Esophagus muscularis mucosa (tissue), 4 donors: ENCODE results near the gene BPGM. TPM values are rescaled to one million over a fixed set of nuclear protein-coding genes. Genes with fewer than 3 reads are reported as not detected.

ENCODE experiments used
- DNase-seq: peaks from one replicate; pipeline ENCODE4 v3.0.0-alpha.2; 2017; ENCODE audit errors: extremely low spot score
- H3K27ac ChIP-seq, 4 donors: fragments of 200-600 bp; sonication (generic); replicated peaks in 1 of 4; 1 replicate in 3 of 4; 2 replicates in 1 of 4; pipeline ENCODE4 v1.5.1; 2016 to 2019; ENCODE audit warnings: mild to moderate bottlenecking in 1 of 4
- H3K27me3 ChIP-seq, 4 donors: fragments of 200-600 bp; sonication (generic); one replicate each; pipeline versions ENCODE4 v1.5.1 to v1.6.0; 2016 to 2019
- H3K36me3 ChIP-seq, 4 donors: fragments of 200-600 bp; sonication (generic); one replicate each; pipeline ENCODE4 v1.5.1; 2016 to 2019
- H3K4me1 ChIP-seq, 4 donors: fragments of 200-600 bp; sonication (generic); one replicate each; pipeline ENCODE4 v1.5.1; 2016 to 2019
- H3K4me3 ChIP-seq, 4 donors: fragments of 200-600 bp; sonication (generic); 1 replicate in 2 of 4; 2 replicates in 2 of 4; pipeline ENCODE4 v1.5.1; 2016 to 2019; ENCODE audit warnings: mild to moderate bottlenecking in 4 of 4, moderate library complexity in 1 of 4
- H3K9me3 ChIP-seq, 4 donors: fragments of 200-600 bp; sonication (generic); 1 replicate in 3 of 4; 2 replicates in 1 of 4; pipeline ENCODE4 v1.5.1; 2016 to 2019
- CTCF ChIP-seq, 3 experiments: fragments of 200-600 bp in 2 of 3; fragments of 450-650 bp in 1 of 3; sonication (generic) in 2 of 3; IDR thresholded peaks; one replicate each; pipeline ENCODE4 v1.5.1; 2017 to 2019; ENCODE audit warnings: antibody characterized with exemption in 3 of 3, mild to moderate bottlenecking in 2 of 3, moderate library complexity in 1 of 3
- EP300 ChIP-seq: sonication (generic); formaldehyde crosslinking; IDR thresholded peaks from one replicate; pipeline ENCODE4 v1.6.1; 2017; ENCODE audit warnings: antibody characterized with exemption
- POLR2A ChIP-seq: fragments of 450-650 bp; IDR thresholded peaks from one replicate; pipeline ENCODE4 v1.6.1; 2017; ENCODE audit warnings: antibody characterized with exemption, moderate library complexity, mild to moderate bottlenecking, low read depth
- POLR2AphosphoS5 ChIP-seq, 2 donors: sonication (generic); formaldehyde crosslinking; IDR thresholded peaks; one replicate each; pipeline ENCODE4 v1.6.1; 2017; ENCODE audit warnings: antibody characterized with exemption in 2 of 2
- WGBS: methylation state at CpG from one replicate; pipeline ENCODE4 v1.1.5; 2018; 5-methylcytosine and 5-hydroxymethylcytosine counted together
- intact Hi-C: fragments of 100-400 bp; cut with DNase I; formaldehyde crosslinking; loops from one replicate; pipeline ENCODE4 v1.15.1; 2023
- total RNA-seq, 4 donors: library from RNA; depleted of rRNA; stranded (reverse); fragments of >200 nt; gene quantifications; one replicate each; pipeline versions ENCODE4 v1.1.0 to v1.2.1, GENCODE V29; 2016

BPGM gene
- total RNA-seq, 4 donors from 2014 or later: 19.1 to 29.4 (median 22.7) TPM

- intact Hi-C loops: no loop called here
- Histone ChIP-seq H3K27me3 (peaks cover 0 to 4% (median 0%) of the 10 kb centered on the region in 4 donors), H3K4me3 (no peak overlapping the region), H3K36me3 (no peaks in the 10 kb centered on the region), H3K4me1 (no peaks in the 10 kb centered on the region), H3K9me3 (no peaks in the 10 kb centered on the region), H3K27ac (no peak overlapping the region)
- TF ChIP-seq POLR2AphosphoS5 (IDR thresholded peaks at IDR 0.05) (no peak), POLR2A (no peak), EP300 (no peak), CTCF (IDR thresholded peaks at IDR 0.05) (no peak)
- DNase-seq: no peak
- 62% methylated on average over 3 of the region's 3 CpGs for WGBS
Observed at GRCh38 chr7:134625550-134625949, 21.1 kb upstream of the BPGM start.

- Histone ChIP-seq H3K9me3 (no peaks in the 10 kb centered on the region), H3K4me3 (no peak overlapping the region), H3K36me3 (no peaks in the 10 kb centered on the region), H3K4me1 (no peaks in the 10 kb centered on the region), H3K27me3 (peaks cover 0 to 4% (median 0%) of the 10 kb centered on the region in 4 donors), H3K27ac (no peak overlapping the region)
- no peak for DNase-seq
- intact Hi-C loops: no loop called here
- 80% methylated on average over 2 of the region's 2 CpGs for WGBS
- TF ChIP-seq CTCF (IDR thresholded peaks at IDR 0.05): no peak
- TF ChIP-seq EP300: no peak
- TF ChIP-seq POLR2A: no peak
- no peak for TF ChIP-seq POLR2AphosphoS5 (IDR thresholded peaks at IDR 0.05)
Observed at GRCh38 chr7:134627109-134627774, 19.4 kb upstream of the BPGM start.

- Histone ChIP-seq H3K4me3 (no peak overlapping the region), H3K27ac (no peak overlapping the region), H3K27me3 (peaks cover 0 to 4% (median 0%) of the 10 kb centered on the region in 4 donors), H3K4me1 (no peaks in the 10 kb centered on the region), H3K9me3 (no peaks in the 10 kb centered on the region), H3K36me3 (no peaks in the 10 kb centered on the region)
- 0% methylated on average over 1 of the region's 1 CpG for WGBS
- TF ChIP-seq CTCF (IDR thresholded peaks at IDR 0.05) (no peak), POLR2AphosphoS5 (IDR thresholded peaks at IDR 0.05) (no peak), POLR2A (no peak), EP300 (no peak)
- no peak for DNase-seq
- intact Hi-C loops: no loop called here
Observed at GRCh38 chr7:134627775-134628153, 18.9 kb upstream of the BPGM start.

GRCh38 chr7:134629445-134629844 lies 17.2 kb upstream of the BPGM start:
- Histone ChIP-seq H3K4me1 (no peaks in the 10 kb centered on the region), H3K27me3 (peaks cover 0 to 4% (median 0%) of the 10 kb centered on the region in 4 donors), H3K36me3 (no peaks in the 10 kb centered on the region), H3K9me3 (no peaks in the 10 kb centered on the region), H3K4me3 (no peak overlapping the region), H3K27ac (no peak overlapping the region)
- no peak for DNase-seq
- TF ChIP-seq POLR2AphosphoS5 (IDR thresholded peaks at IDR 0.05): no peak
- no peak for TF ChIP-seq POLR2A
- TF ChIP-seq CTCF (IDR thresholded peaks at IDR 0.05): no peak
- no peak for TF ChIP-seq EP300
- intact Hi-C loops: no loop called here

GRCh38 chr7:134630237-134630636 lies 16.4 kb upstream of the BPGM start:
- TF ChIP-seq POLR2A (no peak), CTCF (IDR thresholded peaks at IDR 0.05) (no peak), POLR2AphosphoS5 (IDR thresholded peaks at IDR 0.05) (no peak), EP300 (no peak)
- Histone ChIP-seq H3K27me3 (peaks cover 0 to 2% (median 0%) of the 10 kb centered on the region in 4 donors), H3K27ac (no peak overlapping the region), H3K36me3 (no peaks in the 10 kb centered on the region), H3K4me1 (no peaks in the 10 kb centered on the region), H3K4me3 (no peak overlapping the region), H3K9me3 (no peaks in the 10 kb centered on the region)
- intact Hi-C loops: no loop called here
- DNase-seq: no peak
- WGBS: 63% methylated on average over 1 of the region's 1 CpG
